GM21447 (cell line): ENCODE measurements around the gene AP5S1.
A peak's percentile ranks its signal among the peaks of the same experiment; 100 is the strongest.
"Not testable (repeated sequence)": the region's sequence is repeated elsewhere in the genome, so short reads cannot be mapped to it uniquely, and the experiment has no call there.

Source experiments
- ATAC-seq: cut with Tn5 transposase; IDR thresholded peaks from one replicate; pipeline ENCODE4 v1.9.1; 2021; ENCODE audit not compliant: unreplicated experiment

The AP5S1 gene

GRCh38 chr20:3789201-3789600, 31.1 kb upstream of the AP5S1 start:
- not testable (repeated sequence) for ATAC-seq

GRCh38 chr20:3794168-3794567, 26.2 kb upstream of the AP5S1 start:
- not testable (repeated sequence) for ATAC-seq

GRCh38 chr20:3794701-3795420, 25.5 kb upstream of the AP5S1 start:
- ATAC-seq = no peak

GRCh38 chr20:3795511-3796468, 24.6 kb upstream of the AP5S1 start, which contains the start of gene CDC25B:
Gene CDC25B (plus strand): TSS chr20:3796310. CDS start chr20:3796532, 222 bp downstream.
- ATAC-seq = peak; percentile 71

- ATAC-seq = no peak
These were observed 23.7 kb upstream of the AP5S1 start for GRCh38 chr20:3796477-3797225.

GRCh38 chr20:3797226-3797545, 23.2 kb upstream of the AP5S1 start:
- no peak for ATAC-seq

- ATAC-seq = no peak
These were observed 22.6 kb upstream of the AP5S1 start for GRCh38 chr20:3797592-3798372.

- ATAC-seq = no peak
These were observed 22.0 kb upstream of the AP5S1 start for GRCh38 chr20:3798373-3798768.

GRCh38 chr20:3798908-3799248, 21.5 kb upstream of the AP5S1 start:
- ATAC-seq = no peak

- ATAC-seq = no peak
These were observed 20.0 kb upstream of the AP5S1 start for GRCh38 chr20:3800256-3800877.

- no peak for ATAC-seq
These were observed 19.5 kb upstream of the AP5S1 start for GRCh38 chr20:3800878-3801260.

GRCh38 chr20:3801299-3801698, 19.0 kb upstream of the AP5S1 start:
- no peak for ATAC-seq

- no peak for ATAC-seq
These were observed 18.5 kb upstream of the AP5S1 start for GRCh38 chr20:3801846-3802245.

- ATAC-seq = no peak
These were observed 17.7 kb upstream of the AP5S1 start for GRCh38 chr20:3802524-3803239.

GRCh38 chr20:3803289-3803688, 17.1 kb upstream of the AP5S1 start:
- no peak for ATAC-seq

GRCh38 chr20:3803854-3804253, 16.5 kb upstream of the AP5S1 start:
- ATAC-seq = no peak

GRCh38 chr20:3804254-3804751, 16.0 kb upstream of the AP5S1 start:
- ATAC-seq = no peak

GRCh38 chr20:3804781-3805180, 15.6 kb upstream of the AP5S1 start:
- no peak for ATAC-seq

- ATAC-seq = no peak
These were observed 11.8 kb upstream of the AP5S1 start for GRCh38 chr20:3808544-3808943.
